Measurements from ENCODE around the gene TM4SF18. TPM values are rescaled to one million over a fixed set of nuclear protein-coding genes. Genes with fewer than 3 reads are reported as not detected.
A peak's percentile ranks its signal among the peaks of the same experiment; 100 is the strongest.

The TM4SF18 gene
- total RNA-seq, 1 experiment from 2014 or later = 4.5 TPM

DNA sequence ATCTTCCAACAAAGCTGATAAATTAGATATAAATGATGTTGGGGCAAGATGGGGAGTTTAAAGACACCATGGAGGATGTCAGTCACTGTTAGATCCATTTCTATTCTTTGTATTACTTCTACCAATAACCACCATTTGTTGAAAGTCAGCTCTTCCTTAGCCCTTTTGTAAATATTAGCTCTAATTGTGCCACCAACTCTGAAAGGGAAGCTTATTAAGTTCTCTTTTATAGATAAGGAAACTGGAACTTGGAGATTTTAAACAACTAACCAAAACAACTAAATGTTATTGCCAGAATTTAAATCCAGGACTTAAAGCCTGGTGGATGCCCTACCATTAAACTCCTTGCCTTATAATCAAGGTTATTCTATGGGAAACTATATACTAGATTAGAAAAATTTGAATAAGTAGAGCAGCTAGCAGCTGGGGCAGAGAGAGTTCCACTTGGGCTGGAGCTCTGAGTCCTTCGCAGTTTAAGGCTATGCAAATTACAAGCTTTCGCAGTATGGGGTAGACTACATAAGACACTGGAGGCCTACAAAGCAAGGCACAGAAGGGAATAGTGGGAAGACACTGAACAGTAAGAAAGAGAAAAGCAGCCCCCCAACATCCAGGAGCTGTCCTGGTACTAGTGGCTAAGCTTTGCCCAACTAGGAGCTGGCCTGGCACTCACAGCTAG lies 52.6 kb downstream of the TM4SF18 start:
- no peak for DNase-seq
- Histone ChIP-seq H3K36me3 (no peaks in the 10 kb centered on the region), H3K9me3 (no peaks in the 10 kb centered on the region), H3K27me3 (no peaks in the 10 kb centered on the region), H3K4me3 (no peak overlapping the region)

- no peaks in the 10 kb centered on the region for H3K36me3 ChIP-seq
- no peaks in the 10 kb centered on the region for H3K27me3 ChIP-seq
- DNase-seq = no peak
- no peaks in the 10 kb centered on the region for H3K9me3 ChIP-seq
- H3K4me3 ChIP-seq = no peak overlapping the region
Observed at GRCh38 chr3:149278911-149279310, 54.5 kb downstream of the TM4SF18 start.

DNA sequence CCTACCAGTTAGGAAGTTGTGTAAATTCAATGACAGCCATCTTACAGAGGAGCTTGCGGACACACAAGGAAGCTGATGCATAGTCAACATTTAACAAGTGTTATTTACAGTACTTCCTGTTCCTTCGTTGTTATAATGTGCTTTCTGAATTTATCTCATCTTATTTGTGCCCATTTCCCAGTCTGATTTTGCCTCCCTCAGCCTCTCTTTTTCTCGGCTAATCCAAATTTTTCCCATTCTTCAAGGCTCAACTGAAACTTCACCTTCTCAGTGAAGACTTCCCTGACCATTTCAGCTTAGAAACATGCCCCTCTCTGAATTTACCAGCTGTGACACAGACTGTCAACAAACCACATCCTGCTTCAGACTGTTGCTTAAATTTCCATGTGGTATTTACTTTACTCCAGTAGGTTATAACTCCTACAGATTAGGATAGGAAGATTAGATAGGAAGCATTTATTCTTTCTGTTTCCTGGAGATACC lies 56.1 kb downstream of the TM4SF18 start:
- H3K9me3 ChIP-seq = no peaks in the 10 kb centered on the region
- no peaks in the 10 kb centered on the region for H3K36me3 ChIP-seq
- H3K4me3 ChIP-seq = no peak overlapping the region
- H3K27me3 ChIP-seq = no peaks in the 10 kb centered on the region
- DNase-seq = peak; percentile 38

DNA sequence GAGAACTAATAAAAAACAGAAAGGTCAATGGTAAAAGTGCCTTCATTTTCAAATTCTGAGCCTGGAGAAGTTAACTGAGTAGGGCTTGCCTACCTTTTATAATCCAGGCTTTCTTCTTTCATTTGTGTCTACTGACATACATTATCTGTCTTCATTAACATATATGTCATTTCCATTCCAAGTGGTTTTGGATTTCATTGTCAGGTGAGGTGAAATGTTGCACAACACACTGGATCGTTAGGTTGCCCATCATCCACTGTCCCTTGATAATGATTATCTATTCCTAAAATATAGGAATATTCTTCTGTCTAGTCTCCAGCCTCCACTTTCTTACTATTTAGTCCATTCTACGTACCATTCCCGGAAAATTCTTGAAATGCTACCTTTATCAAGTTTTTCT lies 56.8 kb downstream of the TM4SF18 start:
- H3K27me3 ChIP-seq = no peaks in the 10 kb centered on the region
- H3K4me3 ChIP-seq = no peak overlapping the region
- DNase-seq = no peak
- H3K36me3 ChIP-seq = no peaks in the 10 kb centered on the region
- H3K9me3 ChIP-seq = no peaks in the 10 kb centered on the region

GRCh38 chr3:149274220-149274619 lies 59.2 kb downstream of the TM4SF18 start:
- no peaks in the 10 kb centered on the region for H3K27me3 ChIP-seq
- H3K9me3 ChIP-seq = no peaks in the 10 kb centered on the region
- no peaks in the 10 kb centered on the region for H3K36me3 ChIP-seq
- no peak for DNase-seq
- H3K4me3 ChIP-seq = no peak overlapping the region

GRCh38 chr3:149273096-149273751 lies 60.2 kb downstream of the TM4SF18 start:
- DNase-seq = peak; percentile 44
- Histone ChIP-seq H3K36me3 (no peaks in the 10 kb centered on the region), H3K4me3 (no peak overlapping the region), H3K27me3 (no peaks in the 10 kb centered on the region), H3K9me3 (no peaks in the 10 kb centered on the region)

DNA sequence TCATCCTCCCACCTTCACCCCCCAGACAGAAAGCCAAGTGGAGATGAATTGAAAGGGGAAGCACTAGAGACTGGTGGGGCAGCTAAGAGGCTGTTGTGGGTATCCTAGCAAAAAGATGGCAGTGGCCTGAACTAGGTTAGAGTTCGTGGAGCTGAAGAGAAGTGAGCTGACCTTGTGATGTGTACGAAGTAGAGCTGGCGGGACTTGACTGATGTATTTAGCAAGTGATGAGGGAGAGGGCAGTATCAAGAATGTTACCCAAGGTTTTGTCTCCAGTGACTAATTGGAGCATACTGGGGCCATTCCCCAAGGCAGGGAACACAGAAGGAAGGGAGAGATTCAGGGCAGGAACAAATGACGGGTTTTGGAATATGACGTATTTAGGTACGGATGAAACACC lies 61.8 kb downstream of the TM4SF18 start:
- DNase-seq = no peak
- Histone ChIP-seq H3K27me3 (no peaks in the 10 kb centered on the region), H3K4me3 (no peak overlapping the region), H3K36me3 (no peaks in the 10 kb centered on the region), H3K9me3 (no peaks in the 10 kb centered on the region)

- DNase-seq = no peak
- no peaks in the 10 kb centered on the region for H3K9me3 ChIP-seq
- no peak overlapping the region for H3K4me3 ChIP-seq
- H3K27me3 ChIP-seq = no peaks in the 10 kb centered on the region
- no peaks in the 10 kb centered on the region for H3K36me3 ChIP-seq
Observed at GRCh38 chr3:149270180-149270579, 63.3 kb downstream of the TM4SF18 start.

- no peaks in the 10 kb centered on the region for H3K27me3 ChIP-seq
- no peaks in the 10 kb centered on the region for H3K9me3 ChIP-seq
- H3K4me3 ChIP-seq = no peak overlapping the region
- H3K36me3 ChIP-seq = no peaks in the 10 kb centered on the region
- DNase-seq = no peak
Observed at GRCh38 chr3:149269687-149270086, 63.7 kb downstream of the TM4SF18 start.

Other genes starting within 250 kb of the TM4SF18 start
- 39.6 and 61.6 TPM in 2 replicates for gene HLTF, start 247.1 kb downstream of the TM4SF18 start, total RNA-seq (2014; rRNA removed; shearing (Covaris generic); ENCODE audit: low replicate concordance)
- 21.1 and 26.4 TPM in 2 replicates for gene HPS3, start 204.0 kb downstream of the TM4SF18 start, total RNA-seq (2014; rRNA removed; shearing (Covaris generic); ENCODE audit: low replicate concordance)
- gene CP, start 111.8 kb downstream of the TM4SF18 start, total RNA-seq (2014; rRNA removed; shearing (Covaris generic); ENCODE audit: low replicate concordance) = not detected in 2 replicates
- gene TM4SF1, start 44.0 kb upstream of the TM4SF18 start, total RNA-seq (2014; rRNA removed; shearing (Covaris generic); ENCODE audit: low replicate concordance) = 408 and 422 TPM in 2 replicates
- gene TM4SF4, start 141.1 kb upstream of the TM4SF18 start, total RNA-seq (2014; rRNA removed; shearing (Covaris generic); ENCODE audit: low replicate concordance) = not detected in 2 replicates

Measured in MG63 (cell line).